H1 (cell line): ENCODE data around the gene ACTRT3. TPM values are rescaled to one million over a fixed set of nuclear protein-coding genes. Genes with fewer than 3 reads are reported as not detected.

Source experiments
- EGR1 ChIP-seq: IDR thresholded peaks from 2 replicates; pipeline ENCODE4 v1.6.1; 2011; ENCODE audit warnings: low read depth, low read length, borderline replicate concordance
- HDAC2 ChIP-seq, 2 experiments: fragments of 300-600 bp in 1 of 2; sonication (generic) in 1 of 2; IDR thresholded peaks; 2 replicates each; pipeline ENCODE4 v1.6.1; 2011 to 2012; ENCODE audit warnings: low read depth in 2 of 2, low read length in 2 of 2, mild to moderate bottlenecking in 2 of 2, moderate library complexity in 2 of 2, borderline replicate concordance in 1 of 2, inconsistent platforms in 1 of 2
- SIX5 ChIP-seq: IDR thresholded peaks from 2 replicates; pipeline ENCODE4 v1.6.1; 2011; ENCODE audit warnings: mild to moderate bottlenecking, low read depth, low read length
- polyA plus RNA-seq, 7 experiments: library from polyadenylated mRNA; depleted of rRNA in 3 of 7; stranded (reverse) in 5 of 7; unstranded in 2 of 7; fragments of >200 nt in 5 of 7; fragments of 200-250 nt in 2 of 7; gene quantifications; 1 replicate in 5 of 7; 2 replicates in 1 of 7; 4 replicates in 1 of 7; pipeline versions ENCODE4 v1.2.1 to v1.2.3, GENCODE V29; 2011 to 2013; ENCODE audit warnings: missing spikeins in 2 of 7, mixed read lengths in 2 of 7
- total RNA-seq: library from RNA; stranded (reverse); fragmentation: NEBNext Ultra II Directional; extraction: Animal tissue kit (Norgen Biotek cat#: 25700); gene quantifications from 2 replicates; pipeline ENCODE4 v1.2.1, GENCODE V29; 2021

The ACTRT3 gene
- total and polyA plus RNA-seq, 2 of the 8 experiments (the other 6 are each of a cell fraction or from before 2014, with no cell fraction given): 3.4 to 5.9 TPM

DNA sequence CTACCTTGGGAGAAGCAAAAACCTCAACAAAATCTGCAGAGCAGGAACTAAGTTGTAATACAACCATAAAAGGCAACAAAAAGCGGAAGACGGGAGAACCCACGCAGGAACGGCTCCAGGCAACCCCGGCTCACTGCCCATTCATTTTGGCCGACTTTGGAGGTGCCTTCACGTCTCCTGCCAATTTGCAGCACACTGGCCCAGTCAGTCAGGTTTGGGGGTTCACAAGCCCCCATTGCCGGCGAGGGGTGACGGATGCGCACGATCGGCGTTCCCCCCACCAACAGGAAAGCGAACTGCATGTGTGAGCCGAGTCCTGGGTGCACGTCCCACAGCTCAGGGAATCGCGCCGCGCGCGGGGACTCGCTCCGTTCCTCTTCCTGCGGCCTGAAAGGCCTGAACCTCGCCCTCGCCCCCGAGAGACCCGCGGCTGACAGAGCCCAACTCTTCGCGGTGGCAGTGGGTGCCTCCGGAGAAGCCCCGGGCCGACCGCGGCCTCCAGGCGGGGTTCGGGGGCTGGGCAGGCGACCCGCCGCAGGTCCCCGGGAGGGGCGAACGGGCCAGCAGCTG lies 5.0 kb downstream of the ACTRT3 start (continued):
- TF ChIP-seq HDAC2 (IDR thresholded peaks at IDR 0.05; ENCODE audit: borderline replicate concordance in 1 of 2, low read depth in 2 of 2, low read length in 2 of 2) (no peak), EGR1 (no peak), SIX5 (no peak)
